ENCODE results near the gene VPS11. TPM values are rescaled to one million over a fixed set of nuclear protein-coding genes. Genes with fewer than 3 reads are reported as not detected.

The VPS11 gene
- total RNA-seq, 1 experiment from 2014 or later = 20.2 TPM

DNA sequence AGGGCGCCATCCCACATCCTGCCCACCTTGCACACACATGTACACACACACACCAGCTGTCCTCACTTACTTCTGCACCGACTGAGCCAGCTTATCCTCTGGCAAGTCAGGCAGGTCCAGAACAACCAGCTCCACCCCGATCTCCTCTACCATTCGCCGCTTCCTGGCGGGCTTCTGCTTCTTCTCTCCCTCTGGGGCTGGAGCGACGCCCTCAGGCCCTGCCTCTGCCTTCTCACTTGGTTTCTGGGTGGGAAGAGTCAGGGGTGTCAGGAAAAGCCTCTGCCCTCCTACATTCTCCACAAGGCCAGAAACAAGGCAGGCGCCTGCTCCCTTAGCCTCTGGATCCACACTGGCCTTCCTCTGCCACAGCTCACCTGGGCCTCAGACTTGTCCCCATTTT, 19.0 kb upstream of the VPS11 start:
- H3K4me1 Mint-ChIP-seq = peaks cover 7% of the 10 kb centered on the region
- H3K36me3 Mint-ChIP-seq = peaks cover 76% of the 10 kb centered on the region
- ChIA-PET POLR2A (no interaction called here), CTCF (interaction anchor here (0.6 kb wide), 1 partner anchor 95 kb away, joined by 3 read pairs; no protein-coding TSS in a partner anchor)
- no peaks in the 10 kb centered on the region for H3K9me3 Mint-ChIP-seq
- DNase-seq (ENCODE audit: low spot score) (no peak), ATAC-seq (no peak)
- no peak for TF ChIP-seq JUN (CRISPR knock-in tag; IDR thresholded peaks at IDR 0.05)
- no peak for TF ChIP-seq TEAD1 (CRISPR knock-in tag; IDR thresholded peaks at IDR 0.05)
- no peak for TF ChIP-seq ZNF138 (CRISPR knock-in tag; conservative IDR thresholded peaks at IDR 0.05)
- TF ChIP-seq, protein P1, sequence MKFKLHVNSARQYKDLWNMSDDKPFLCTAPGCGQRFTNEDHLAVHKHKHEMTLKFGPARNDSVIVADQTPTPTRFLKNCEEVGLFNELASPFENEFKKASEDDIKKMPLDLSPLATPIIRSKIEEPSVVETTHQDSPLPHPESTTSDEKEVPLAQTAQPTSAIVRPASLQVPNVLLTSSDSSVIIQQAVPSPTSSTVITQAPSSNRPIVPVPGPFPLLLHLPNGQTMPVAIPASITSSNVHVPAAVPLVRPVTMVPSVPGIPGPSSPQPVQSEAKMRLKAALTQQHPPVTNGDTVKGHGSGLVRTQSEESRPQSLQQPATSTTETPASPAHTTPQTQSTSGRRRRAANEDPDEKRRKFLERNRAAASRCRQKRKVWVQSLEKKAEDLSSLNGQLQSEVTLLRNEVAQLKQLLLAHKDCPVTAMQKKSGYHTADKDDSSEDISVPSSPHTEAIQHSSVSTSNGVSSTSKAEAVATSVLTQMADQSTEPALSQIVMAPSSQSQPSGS (CRISPR knock-in tag; IDR thresholded peaks at IDR 0.05; ENCODE audit: borderline replicate concordance, low read depth) = no peak
- no peak for TF ChIP-seq TP53 (CRISPR knock-in tag; IDR thresholded peaks at IDR 0.05)
- no peaks in the 10 kb centered on the region for H3K27me3 Mint-ChIP-seq (ENCODE audit: low read depth)
- H3K27ac Mint-ChIP-seq = no peak overlapping the region
- no peak overlapping the region for H3K4me3 Mint-ChIP-seq

DNA sequence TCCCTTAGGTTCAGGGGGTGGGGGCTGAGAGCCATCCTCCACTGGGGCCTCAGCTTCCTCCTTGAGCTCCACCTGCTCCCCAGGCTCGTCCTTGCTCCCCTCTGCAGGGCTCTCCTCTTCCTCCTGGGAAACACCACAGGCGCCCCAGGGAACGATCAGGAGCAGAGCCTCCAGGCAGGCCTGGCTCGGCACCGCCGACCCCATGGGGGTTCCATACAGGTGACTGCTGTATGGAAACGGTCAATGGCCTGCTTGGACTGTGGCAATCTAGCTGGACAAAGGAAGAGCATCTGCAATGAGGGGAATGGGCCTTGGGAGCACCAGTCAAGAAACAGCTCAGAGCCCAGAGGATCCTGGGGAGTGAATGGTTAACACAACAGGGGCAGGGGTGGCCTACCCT, 18.5 kb upstream of the VPS11 start:
- TF ChIP-seq, protein P2, sequence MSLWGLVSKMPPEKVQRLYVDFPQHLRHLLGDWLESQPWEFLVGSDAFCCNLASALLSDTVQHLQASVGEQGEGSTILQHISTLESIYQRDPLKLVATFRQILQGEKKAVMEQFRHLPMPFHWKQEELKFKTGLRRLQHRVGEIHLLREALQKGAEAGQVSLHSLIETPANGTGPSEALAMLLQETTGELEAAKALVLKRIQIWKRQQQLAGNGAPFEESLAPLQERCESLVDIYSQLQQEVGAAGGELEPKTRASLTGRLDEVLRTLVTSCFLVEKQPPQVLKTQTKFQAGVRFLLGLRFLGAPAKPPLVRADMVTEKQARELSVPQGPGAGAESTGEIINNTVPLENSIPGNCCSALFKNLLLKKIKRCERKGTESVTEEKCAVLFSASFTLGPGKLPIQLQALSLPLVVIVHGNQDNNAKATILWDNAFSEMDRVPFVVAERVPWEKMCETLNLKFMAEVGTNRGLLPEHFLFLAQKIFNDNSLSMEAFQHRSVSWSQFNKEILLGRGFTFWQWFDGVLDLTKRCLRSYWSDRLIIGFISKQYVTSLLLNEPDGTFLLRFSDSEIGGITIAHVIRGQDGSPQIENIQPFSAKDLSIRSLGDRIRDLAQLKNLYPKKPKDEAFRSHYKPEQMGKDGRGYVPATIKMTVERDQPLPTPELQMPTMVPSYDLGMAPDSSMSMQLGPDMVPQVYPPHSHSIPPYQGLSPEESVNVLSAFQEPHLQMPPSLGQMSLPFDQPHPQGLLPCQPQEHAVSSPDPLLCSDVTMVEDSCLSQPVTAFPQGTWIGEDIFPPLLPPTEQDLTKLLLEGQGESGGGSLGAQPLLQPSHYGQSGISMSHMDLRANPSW (CRISPR knock-in tag; conservative IDR thresholded peaks at IDR 0.05; ENCODE audit: low read depth) = no peak
- TF ChIP-seq EMX1 (CRISPR knock-in tag; IDR thresholded peaks at IDR 0.05) (no peak), RELA (CRISPR knock-in tag; IDR thresholded peaks at IDR 0.05; ENCODE audit: borderline replicate concordance) (no peak), ZNF423 (CRISPR knock-in tag; IDR thresholded peaks at IDR 0.05) (no peak), ZNF232 (CRISPR knock-in tag; IDR thresholded peaks at IDR 0.05) (no peak)
- TF ChIP-seq, protein P3, sequence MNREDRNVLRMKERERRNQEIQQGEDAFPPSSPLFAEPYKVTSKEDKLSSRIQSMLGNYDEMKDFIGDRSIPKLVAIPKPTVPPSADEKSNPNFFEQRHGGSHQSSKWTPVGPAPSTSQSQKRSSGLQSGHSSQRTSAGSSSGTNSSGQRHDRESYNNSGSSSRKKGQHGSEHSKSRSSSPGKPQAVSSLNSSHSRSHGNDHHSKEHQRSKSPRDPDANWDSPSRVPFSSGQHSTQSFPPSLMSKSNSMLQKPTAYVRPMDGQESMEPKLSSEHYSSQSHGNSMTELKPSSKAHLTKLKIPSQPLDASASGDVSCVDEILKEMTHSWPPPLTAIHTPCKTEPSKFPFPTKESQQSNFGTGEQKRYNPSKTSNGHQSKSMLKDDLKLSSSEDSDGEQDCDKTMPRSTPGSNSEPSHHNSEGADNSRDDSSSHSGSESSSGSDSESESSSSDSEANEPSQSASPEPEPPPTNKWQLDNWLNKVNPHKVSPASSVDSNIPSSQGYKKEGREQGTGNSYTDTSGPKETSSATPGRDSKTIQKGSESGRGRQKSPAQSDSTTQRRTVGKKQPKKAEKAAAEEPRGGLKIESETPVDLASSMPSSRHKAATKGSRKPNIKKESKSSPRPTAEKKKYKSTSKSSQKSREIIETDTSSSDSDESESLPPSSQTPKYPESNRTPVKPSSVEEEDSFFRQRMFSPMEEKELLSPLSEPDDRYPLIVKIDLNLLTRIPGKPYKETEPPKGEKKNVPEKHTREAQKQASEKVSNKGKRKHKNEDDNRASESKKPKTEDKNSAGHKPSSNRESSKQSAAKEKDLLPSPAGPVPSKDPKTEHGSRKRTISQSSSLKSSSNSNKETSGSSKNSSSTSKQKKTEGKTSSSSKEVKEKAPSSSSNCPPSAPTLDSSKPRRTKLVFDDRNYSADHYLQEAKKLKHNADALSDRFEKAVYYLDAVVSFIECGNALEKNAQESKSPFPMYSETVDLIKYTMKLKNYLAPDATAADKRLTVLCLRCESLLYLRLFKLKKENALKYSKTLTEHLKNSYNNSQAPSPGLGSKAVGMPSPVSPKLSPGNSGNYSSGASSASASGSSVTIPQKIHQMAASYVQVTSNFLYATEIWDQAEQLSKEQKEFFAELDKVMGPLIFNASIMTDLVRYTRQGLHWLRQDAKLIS (CRISPR knock-in tag; IDR thresholded peaks at IDR 0.05; ENCODE audit: borderline replicate concordance) = no peak
- TF ChIP-seq, protein P4, sequence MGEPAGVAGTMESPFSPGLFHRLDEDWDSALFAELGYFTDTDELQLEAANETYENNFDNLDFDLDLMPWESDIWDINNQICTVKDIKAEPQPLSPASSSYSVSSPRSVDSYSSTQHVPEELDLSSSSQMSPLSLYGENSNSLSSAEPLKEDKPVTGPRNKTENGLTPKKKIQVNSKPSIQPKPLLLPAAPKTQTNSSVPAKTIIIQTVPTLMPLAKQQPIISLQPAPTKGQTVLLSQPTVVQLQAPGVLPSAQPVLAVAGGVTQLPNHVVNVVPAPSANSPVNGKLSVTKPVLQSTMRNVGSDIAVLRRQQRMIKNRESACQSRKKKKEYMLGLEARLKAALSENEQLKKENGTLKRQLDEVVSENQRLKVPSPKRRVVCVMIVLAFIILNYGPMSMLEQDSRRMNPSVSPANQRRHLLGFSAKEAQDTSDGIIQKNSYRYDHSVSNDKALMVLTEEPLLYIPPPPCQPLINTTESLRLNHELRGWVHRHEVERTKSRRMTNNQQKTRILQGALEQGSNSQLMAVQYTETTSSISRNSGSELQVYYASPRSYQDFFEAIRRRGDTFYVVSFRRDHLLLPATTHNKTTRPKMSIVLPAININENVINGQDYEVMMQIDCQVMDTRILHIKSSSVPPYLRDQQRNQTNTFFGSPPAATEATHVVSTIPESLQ (CRISPR knock-in tag; IDR thresholded peaks at IDR 0.05) = no peak
- TF ChIP-seq, protein P5, sequence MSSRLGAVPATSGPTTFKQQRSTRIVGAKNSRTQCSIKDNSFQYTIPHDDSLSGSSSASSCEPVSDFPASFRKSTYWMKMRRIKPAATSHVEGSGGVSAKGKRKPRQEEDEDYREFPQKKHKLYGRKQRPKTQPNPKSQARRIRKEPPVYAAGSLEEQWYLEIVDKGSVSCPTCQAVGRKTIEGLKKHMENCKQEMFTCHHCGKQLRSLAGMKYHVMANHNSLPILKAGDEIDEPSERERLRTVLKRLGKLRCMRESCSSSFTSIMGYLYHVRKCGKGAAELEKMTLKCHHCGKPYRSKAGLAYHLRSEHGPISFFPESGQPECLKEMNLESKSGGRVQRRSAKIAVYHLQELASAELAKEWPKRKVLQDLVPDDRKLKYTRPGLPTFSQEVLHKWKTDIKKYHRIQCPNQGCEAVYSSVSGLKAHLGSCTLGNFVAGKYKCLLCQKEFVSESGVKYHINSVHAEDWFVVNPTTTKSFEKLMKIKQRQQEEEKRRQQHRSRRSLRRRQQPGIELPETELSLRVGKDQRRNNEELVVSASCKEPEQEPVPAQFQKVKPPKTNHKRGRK (CRISPR knock-in tag; IDR thresholded peaks at IDR 0.05; ENCODE audit: borderline replicate concordance) = no peak
- TF ChIP-seq, protein P6, sequence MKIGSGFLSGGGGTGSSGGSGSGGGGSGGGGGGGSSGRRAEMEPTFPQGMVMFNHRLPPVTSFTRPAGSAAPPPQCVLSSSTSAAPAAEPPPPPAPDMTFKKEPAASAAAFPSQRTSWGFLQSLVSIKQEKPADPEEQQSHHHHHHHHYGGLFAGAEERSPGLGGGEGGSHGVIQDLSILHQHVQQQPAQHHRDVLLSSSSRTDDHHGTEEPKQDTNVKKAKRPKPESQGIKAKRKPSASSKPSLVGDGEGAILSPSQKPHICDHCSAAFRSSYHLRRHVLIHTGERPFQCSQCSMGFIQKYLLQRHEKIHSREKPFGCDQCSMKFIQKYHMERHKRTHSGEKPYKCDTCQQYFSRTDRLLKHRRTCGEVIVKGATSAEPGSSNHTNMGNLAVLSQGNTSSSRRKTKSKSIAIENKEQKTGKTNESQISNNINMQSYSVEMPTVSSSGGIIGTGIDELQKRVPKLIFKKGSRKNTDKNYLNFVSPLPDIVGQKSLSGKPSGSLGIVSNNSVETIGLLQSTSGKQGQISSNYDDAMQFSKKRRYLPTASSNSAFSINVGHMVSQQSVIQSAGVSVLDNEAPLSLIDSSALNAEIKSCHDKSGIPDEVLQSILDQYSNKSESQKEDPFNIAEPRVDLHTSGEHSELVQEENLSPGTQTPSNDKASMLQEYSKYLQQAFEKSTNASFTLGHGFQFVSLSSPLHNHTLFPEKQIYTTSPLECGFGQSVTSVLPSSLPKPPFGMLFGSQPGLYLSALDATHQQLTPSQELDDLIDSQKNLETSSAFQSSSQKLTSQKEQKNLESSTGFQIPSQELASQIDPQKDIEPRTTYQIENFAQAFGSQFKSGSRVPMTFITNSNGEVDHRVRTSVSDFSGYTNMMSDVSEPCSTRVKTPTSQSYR (CRISPR knock-in tag; IDR thresholded peaks at IDR 0.05) = no peak
- no peak overlapping the region for H3K27ac Mint-ChIP-seq
- H3K9me3 Mint-ChIP-seq = no peaks in the 10 kb centered on the region
- DNase-seq (ENCODE audit: low spot score) (no peak), ATAC-seq (no peak)
- H3K4me3 Mint-ChIP-seq = no peak overlapping the region
- POLR2A ChIA-PET = no interaction called here
- CTCF ChIA-PET = interaction anchor here (0.6 kb wide), 1 partner anchor 94 kb away, joined by 3 read pairs; no protein-coding TSS in a partner anchor
- peaks cover 80% of the 10 kb centered on the region for H3K36me3 Mint-ChIP-seq
- no peaks in the 10 kb centered on the region for H3K27me3 Mint-ChIP-seq (ENCODE audit: low read depth)
- peaks cover 7% of the 10 kb centered on the region for H3K4me1 Mint-ChIP-seq

Data from WTC11 (cell line).